ENCODE results near the gene DIO3. TPM values are rescaled to one million over a fixed set of nuclear protein-coding genes. Genes with fewer than 3 reads are reported as not detected.

Gene DIO3
- total RNA-seq, 3 donors from 2014 or later, result 1.3 to 5.1 (median 1.6) TPM

GRCh38 chr14:101578489-101578888 lies 17.2 kb downstream of the DIO3 start:
- no peak for DNase-seq (ENCODE audit: low spot score in 2 of 2)
- Histone ChIP-seq H3K4me1 (no peaks in the 10 kb centered on the region), H3K4me3 (no peak overlapping the region), H3K27me3 (no peaks in the 10 kb centered on the region), H3K9me3 (no peaks in the 10 kb centered on the region), H3K36me3 (no peaks in the 10 kb centered on the region), H3K27ac (no peak overlapping the region)
- intact Hi-C loops (cut with DNase I; ENCODE audit: low total_unique reads), result loop anchor here (5.0 kb wide), 1 partner anchor 541 kb away; no protein-coding TSS in a partner anchor
- no peak for TF ChIP-seq CTCF (IDR thresholded peaks at IDR 0.05)
- no peak for TF ChIP-seq POLR2A (IDR thresholded peaks at IDR 0.05)
- TF ChIP-seq POLR2AphosphoS5 (IDR thresholded peaks at IDR 0.05), result no peak

DNA sequence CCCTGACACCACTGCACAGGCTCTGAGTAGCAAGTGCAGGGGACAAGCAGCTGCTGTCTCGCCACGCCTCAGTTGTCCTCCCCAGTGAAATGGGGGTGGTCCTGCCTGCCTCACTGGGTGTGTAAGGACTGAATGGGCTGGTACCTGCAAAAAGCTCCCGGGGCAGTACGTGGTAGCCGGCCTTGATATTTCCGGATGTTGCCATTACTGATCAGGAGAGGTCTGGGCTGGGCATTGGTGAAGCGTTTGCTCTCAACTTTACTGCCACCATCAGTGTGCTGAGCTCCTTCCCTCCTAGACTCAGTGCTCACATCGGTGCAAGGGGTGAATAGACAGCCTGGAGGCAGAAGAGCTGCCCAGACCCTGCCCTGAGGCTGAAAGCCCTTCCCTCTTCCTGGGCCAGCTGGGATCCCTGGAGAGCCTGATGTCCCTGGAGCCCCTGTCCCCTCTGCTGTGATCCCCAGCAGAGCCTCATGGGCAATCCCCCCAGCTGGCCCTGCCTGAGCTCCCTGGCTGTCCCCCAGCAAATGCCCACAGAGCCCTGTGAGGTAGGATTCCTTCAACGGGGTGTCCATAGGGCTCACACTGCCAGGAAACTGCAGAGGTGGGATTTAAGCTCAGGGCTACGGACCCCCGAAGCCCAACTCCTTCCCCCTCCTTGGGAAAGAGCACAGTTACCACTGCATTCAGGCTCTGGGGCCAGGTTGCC lies 18.2 kb downstream of the DIO3 start:
- no peak for TF ChIP-seq POLR2AphosphoS5 (IDR thresholded peaks at IDR 0.05)
- TF ChIP-seq POLR2A (IDR thresholded peaks at IDR 0.05), result no peak
- no peak for TF ChIP-seq CTCF (IDR thresholded peaks at IDR 0.05)
- Histone ChIP-seq H3K9me3 (no peaks in the 10 kb centered on the region), H3K4me3 (no peak overlapping the region), H3K36me3 (no peaks in the 10 kb centered on the region), H3K27me3 (peaks cover 0 to 8% of the 10 kb centered on the region in 2 donors), H3K27ac (no peak overlapping the region), H3K4me1 (no peaks in the 10 kb centered on the region)
- DNase-seq (ENCODE audit: low spot score in 2 of 2), result no peak
- intact Hi-C loops (cut with DNase I; ENCODE audit: low total_unique reads), result loop anchor here (5.0 kb wide), 1 partner anchor 542 kb away; no protein-coding TSS in a partner anchor

DNA sequence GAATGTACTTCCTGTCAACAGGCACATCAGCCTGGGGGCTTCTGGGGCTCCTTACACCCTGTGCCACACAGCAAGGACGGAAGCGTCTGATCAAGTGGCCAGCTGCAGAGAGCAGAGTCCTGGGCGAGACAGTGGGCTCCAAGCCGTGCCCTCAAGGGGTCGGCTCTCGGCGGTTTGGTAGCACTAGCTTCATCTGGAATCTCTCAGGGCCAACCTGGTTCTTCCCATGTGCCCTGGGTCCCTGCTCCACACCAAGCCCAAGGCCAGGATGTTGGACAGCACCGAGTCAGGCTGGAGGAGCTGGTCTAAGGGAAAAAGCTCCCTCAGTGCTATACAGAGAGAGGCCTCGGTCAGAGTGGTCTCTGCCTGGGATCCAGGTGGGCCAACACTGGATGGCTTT lies 20.5 kb downstream of the DIO3 start:
- Histone ChIP-seq H3K9me3 (no peaks in the 10 kb centered on the region), H3K4me1 (no peaks in the 10 kb centered on the region), H3K36me3 (no peaks in the 10 kb centered on the region), H3K27me3 (peaks cover 0 to 14% of the 10 kb centered on the region in 2 donors), H3K27ac (no peak overlapping the region), H3K4me3 (no peak overlapping the region)
- DNase-seq (ENCODE audit: low spot score in 2 of 2), result no peak
- TF ChIP-seq CTCF (IDR thresholded peaks at IDR 0.05) (no peak), POLR2A (IDR thresholded peaks at IDR 0.05) (no peak), POLR2AphosphoS5 (IDR thresholded peaks at IDR 0.05) (no peak)
- intact Hi-C loops (cut with DNase I; ENCODE audit: low total_unique reads), result no loop called here

- intact Hi-C loops (cut with DNase I; ENCODE audit: low total_unique reads), result no loop called here
- TF ChIP-seq POLR2AphosphoS5 (IDR thresholded peaks at IDR 0.05) (no peak), POLR2A (IDR thresholded peaks at IDR 0.05) (no peak), CTCF (IDR thresholded peaks at IDR 0.05) (no peak)
- H3K27me3 ChIP-seq, result peaks cover 0 to 14% of the 10 kb centered on the region in 2 donors
- no peaks in the 10 kb centered on the region for H3K4me1 ChIP-seq
- no peaks in the 10 kb centered on the region for H3K36me3 ChIP-seq
- no peak overlapping the region for H3K4me3 ChIP-seq
- H3K9me3 ChIP-seq, result no peaks in the 10 kb centered on the region
- no peak for DNase-seq (ENCODE audit: low spot score in 2 of 2)
- H3K27ac ChIP-seq, result no peak overlapping the region
Observed at GRCh38 chr14:101582294-101582693, 21.0 kb downstream of the DIO3 start.

DNA sequence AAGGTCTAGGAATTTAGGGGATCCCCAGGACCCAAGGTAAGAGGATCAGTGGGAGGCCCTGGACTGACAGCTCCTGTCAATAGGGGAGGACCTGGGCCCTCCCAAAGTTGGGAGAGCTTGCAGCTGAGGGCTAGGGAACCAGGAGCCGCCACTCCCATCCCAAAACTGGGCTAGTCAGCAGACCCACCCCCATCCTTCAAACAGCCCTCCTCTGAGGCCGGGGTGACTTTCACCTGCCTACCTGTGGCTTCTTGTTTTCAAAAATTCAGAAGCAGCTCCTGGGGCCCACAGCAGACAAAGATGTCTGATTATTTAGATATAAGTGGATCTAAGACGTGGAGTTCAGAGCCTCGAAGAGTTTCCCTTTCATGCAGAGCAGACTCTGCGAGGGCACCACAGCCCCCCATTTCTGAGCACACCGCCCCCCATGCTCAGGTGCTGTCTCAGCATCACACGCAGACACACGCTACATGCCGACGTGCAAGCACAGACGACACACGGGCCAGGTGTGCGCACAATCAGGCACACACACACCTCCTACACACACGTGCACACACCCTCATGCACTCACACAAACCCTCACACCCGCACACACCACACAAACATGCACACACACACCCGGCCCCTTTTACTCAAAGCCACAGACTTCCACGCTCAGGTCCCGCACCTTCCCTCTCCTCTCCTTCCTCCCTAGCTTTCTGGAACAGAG lies 21.9 kb downstream of the DIO3 start:
- H3K27ac ChIP-seq, result no peak overlapping the region
- intact Hi-C loops (cut with DNase I; ENCODE audit: low total_unique reads), result no loop called here

More for the DNA sequence above, 21.9 kb downstream of the DIO3 start:
- Histone ChIP-seq H3K9me3 (no peaks in the 10 kb centered on the region), H3K4me1 (no peaks in the 10 kb centered on the region), H3K36me3 (no peaks in the 10 kb centered on the region), H3K4me3 (no peak overlapping the region), H3K27me3 (peaks cover 0 to 14% of the 10 kb centered on the region in 2 donors)
- TF ChIP-seq CTCF (IDR thresholded peaks at IDR 0.05) (no peak), POLR2AphosphoS5 (IDR thresholded peaks at IDR 0.05) (no peak), POLR2A (IDR thresholded peaks at IDR 0.05) (no peak)
- DNase-seq (ENCODE audit: low spot score in 2 of 2), result no peak

All from breast epithelium (tissue), 4 donors.